ENCODE results near the gene HNRNPLL. TPM values are rescaled to one million over a fixed set of nuclear protein-coding genes. Genes with fewer than 3 reads are reported as not detected.
"Not testable (repeated sequence)": the region's sequence is repeated elsewhere in the genome, so short reads cannot be mapped to it uniquely, and the experiment has no call there.

Gene HNRNPLL
- total RNA-seq, 1 donor from 2014 or later: 51.9 TPM

GRCh38 chr2:38619458-38620164 is 16.9 kb upstream of the HNRNPLL start:
- no peak for DNase-seq (ENCODE audit: low spot score)

GRCh38 chr2:38617301-38617700 is 14.6 kb upstream of the HNRNPLL start:
- no peak for DNase-seq (ENCODE audit: low spot score)

DNA sequence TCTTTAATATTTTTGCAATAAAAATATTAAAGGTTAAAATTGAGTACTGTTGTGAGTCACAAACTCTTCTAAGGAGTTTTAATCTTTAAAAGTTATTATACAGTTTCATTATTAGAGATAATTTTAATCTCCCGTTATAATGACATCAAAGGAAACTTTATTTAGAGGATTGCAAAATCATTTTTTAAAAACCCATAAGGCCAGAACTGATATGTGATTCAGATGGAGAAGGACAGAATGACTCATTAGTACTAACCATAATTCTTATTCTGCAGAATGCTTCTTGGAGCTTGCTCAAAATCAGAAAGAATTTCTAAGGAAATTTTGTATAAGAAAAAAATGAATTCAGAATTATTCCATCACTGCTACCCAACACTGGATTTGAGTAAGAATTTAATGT is 12.5 kb upstream of the HNRNPLL start:
- DNase-seq (ENCODE audit: low spot score): no peak

DNA sequence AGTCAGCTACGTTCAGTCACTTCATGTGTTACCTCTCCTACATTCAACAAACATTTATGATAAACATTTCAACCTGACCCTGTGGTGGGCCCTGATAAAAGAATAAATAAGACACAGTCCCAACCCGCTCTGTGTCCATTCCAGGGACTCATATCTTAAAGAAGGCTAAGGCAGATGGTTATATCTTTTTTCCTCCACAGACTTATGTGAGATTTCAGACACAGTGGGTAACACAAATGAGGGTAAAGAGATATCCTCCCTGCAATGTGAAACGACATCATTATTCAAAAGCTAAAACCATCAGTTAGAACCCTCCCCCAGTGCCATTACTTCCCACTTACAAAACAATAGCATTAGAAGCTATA is 11.1 kb upstream of the HNRNPLL start:
- no peak for DNase-seq (ENCODE audit: low spot score)

- DNase-seq (ENCODE audit: low spot score): no peak
Measured at GRCh38 chr2:38613126-38613848, 10.6 kb upstream of the HNRNPLL start.

DNA sequence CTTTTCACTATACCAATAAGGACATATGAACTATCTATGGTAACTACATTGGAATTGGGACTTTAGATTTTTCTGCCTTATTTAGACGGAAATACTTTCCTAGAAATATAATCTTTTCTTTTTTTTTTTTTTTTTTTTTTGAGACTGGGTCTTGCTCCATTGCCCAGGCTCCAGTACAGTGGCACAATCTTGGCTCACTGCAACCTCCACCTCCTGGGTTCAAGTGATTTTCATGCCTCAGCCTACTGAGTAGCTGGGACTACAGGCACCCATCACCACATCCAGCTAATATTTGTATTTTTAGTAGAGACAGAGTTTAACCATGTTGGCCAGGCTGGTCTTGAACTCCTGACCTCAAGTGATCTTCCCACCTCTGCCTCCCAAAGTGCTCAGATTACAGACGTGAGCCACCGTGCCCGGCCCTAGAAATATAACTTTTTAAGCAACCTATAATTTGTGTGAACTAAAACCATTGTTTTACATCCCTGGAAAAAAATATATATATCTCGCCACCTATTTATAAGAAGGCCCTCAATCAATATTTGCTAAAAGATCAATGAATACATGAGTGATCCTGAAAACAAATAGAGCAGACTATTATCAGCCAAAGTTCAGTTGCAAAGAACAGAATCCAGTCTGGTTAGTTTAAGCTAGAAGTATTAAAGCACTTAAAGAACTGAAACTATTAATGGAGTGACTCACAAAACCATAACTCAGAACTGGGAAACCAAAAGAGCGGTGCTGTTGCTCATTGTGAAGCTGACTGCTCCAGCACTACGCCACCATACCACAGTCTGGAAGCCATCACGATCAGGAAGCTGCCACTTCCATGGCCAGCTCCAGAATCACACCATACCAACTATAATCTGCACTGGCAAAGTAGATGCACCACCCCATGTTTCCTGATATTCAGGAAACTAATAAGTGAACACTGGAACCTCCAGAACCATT is 8.4 kb upstream of the HNRNPLL start:
- no peak for DNase-seq (ENCODE audit: low spot score)

DNA sequence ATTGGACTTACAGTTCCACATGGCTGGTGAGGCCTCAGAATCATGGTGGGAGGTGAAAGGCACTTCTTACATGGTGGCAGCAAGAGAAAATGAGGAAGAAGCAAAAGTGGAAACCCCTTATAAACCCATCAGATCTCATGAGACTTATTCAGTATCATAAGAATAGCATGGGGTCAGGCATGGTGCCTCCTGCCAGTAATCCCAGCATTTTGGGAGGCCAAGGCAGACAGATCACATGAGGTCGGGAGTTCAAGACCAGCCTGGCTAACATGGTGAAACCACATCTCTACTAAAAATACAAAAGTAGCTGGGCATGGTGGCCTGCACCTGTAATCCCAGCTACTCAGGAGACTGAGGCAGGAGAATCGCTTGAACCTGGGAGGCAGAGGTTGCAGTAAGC is 6.5 kb upstream of the HNRNPLL start:
- DNase-seq (ENCODE audit: low spot score): not testable (repeated sequence)

GRCh38 chr2:38608755-38609154 is 6.0 kb upstream of the HNRNPLL start:
- DNase-seq (ENCODE audit: low spot score): no peak

DNA sequence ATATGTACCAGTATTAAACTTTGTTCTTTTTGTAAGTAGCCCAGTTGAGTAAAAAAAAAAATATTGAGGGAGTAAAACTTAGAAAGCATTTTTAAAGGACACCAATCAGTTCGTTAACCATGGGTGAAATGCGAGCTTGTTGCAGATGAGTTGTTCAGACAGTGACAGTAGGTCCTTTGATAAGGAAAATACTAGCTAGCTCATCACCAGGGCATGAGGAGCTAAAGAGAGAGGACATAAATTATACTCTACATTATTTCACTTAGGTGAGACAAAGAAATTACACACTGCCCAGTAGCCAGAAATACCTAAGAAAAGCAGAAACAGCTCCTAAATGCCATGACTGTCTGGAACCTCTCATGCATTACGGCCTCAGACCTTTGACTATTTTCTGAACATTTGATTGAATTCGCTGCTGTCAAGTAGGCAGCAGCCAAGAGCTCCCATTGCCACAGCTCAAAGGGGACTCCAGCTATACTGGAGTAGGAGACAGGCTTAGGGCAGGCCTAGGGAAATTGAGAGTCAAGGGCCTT is 2.6 kb upstream of the HNRNPLL start:
- no peak for DNase-seq (ENCODE audit: low spot score)

DNA sequence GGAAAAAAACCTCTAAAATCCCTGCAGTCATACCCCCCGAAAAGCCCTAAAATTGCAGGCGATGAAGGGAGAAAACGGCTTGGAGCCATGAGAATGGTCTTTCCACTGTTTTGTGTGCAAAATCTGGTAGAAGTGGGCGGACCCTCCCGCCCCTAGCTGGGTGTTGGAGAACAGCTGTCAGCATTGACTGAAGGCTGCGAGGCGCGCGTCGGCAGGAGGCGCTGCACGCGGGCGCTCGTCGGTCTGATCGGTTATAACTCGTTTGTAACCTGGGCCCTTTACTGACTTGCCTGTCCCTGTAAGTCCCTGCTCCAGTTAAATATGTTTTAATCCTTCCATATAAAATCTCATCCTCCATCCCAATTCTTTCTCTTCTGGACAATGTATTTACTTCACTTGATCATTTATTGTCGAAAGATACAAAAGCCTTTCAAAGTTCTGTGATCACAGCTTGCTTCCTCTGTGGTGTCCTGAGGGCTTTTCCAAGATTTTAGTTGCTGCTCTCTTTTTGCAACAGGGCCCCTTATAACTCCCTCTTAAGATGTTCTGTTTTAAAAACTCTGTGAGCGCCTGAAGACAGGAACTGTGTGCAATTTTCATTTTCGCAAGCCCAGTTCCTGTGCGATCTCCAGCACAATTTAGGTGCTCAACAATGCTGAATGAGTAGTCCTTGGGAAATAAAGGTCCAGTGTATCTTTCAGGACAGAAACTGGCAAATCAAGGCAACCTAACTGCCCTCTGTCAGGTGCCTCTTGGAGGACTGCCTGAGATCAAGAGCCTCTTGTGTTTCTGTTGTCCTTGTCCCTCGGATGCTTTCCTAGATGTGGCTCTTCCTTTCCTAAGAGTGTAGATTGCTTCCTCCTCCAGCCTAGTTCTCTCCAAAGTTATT is 918 bp upstream of the HNRNPLL start:
- peak; percentile 83 for DNase-seq (ENCODE audit: low spot score)

DNA sequence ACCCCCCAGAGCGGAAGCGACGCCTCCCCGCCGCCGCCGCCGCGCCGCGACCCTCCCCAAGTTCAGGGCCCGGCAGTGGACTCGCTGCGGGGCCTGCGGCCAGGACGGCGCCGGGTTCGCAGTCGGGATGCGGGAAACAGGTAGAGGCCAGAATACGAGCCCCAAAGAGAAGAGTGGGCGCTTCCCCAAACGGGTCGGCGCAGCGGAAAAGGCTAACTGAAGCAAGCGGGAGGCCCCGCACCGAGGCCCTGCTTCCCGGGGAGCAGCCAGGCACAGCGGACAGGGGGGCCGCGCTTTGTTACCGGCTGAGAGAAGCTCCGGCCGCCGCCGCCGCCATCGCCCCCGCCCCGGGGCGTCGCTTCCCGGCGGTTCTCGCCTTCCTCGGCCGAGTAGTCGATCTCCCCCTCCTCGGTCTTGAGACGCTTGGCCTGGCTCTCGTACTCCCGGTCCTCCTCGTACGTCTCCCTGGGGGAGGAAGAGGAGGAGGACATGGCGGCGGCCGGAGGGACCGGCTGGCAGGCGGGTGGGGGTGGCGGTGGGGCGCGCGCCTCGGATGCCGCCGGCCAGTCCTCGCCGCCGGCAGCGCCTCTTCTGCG is 494 bp downstream of the HNRNPLL start:
- DNase-seq (ENCODE audit: low spot score): peak; percentile 24

GRCh38 chr2:38601463-38602135 is 1.1 kb downstream of the HNRNPLL start:
- DNase-seq (ENCODE audit: low spot score): no peak

DNA sequence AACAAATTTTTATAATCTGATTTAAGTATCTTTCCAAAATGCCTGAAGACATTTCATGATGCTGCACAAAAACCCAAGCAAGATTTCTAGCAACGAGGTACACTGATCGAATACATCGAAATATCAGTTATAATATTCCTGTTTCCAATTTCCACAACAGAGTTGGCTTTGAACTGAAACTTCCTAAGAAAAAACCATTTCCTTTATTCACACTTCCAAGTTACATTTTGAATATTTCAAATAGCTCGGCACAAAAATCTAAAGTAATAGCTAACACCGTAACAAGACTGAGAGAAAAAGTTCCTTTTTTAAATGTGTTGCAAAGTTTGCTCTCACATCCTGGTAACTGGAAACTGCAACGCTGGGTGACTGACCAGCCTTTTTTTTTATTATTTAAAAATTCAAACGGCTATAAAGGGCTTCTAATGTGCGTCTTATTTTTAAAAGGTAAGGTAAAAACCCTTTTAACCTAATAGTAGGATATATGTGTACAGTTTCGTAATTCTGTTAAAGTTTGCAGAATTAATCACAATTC is 1.7 kb downstream of the HNRNPLL start:
- DNase-seq (ENCODE audit: low spot score): no peak

GRCh38 chr2:38600242-38600891 is 2.4 kb downstream of the HNRNPLL start:
- no peak for DNase-seq (ENCODE audit: low spot score)

- no peak for DNase-seq (ENCODE audit: low spot score)
Measured at GRCh38 chr2:38599706-38600105, 3.0 kb downstream of the HNRNPLL start.

GRCh38 chr2:38598991-38599295 is 3.8 kb downstream of the HNRNPLL start:
- DNase-seq (ENCODE audit: low spot score): no peak

- DNase-seq (ENCODE audit: low spot score): no peak
Measured at GRCh38 chr2:38598200-38598990, 4.3 kb downstream of the HNRNPLL start.

- DNase-seq (ENCODE audit: low spot score): no peak
Measured at GRCh38 chr2:38597115-38597514, 5.6 kb downstream of the HNRNPLL start.

DNA sequence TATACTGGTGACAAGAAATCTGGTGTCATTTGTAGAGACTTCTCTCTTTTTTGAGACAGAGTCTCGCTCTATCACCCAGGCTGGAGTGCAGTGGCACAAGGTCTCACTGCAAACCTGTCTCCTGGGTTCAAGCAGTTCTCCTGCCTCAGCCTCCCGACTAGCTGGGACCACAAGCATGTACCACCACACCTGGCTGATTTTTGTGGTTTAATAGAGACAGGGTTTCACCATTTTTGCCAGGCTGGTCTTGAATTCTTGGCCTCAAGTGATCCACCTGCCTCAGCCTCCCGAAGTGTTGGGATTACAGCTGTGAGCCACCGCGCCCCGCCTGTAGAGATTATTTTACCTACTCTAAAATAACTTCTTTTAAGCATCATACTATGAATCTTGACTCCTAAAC is 6.5 kb downstream of the HNRNPLL start:
- DNase-seq (ENCODE audit: low spot score): no peak

All from mucosa of gallbladder (tissue), 1 donor.